HT-29 (cell line): Measurements from ENCODE around the gene EPS8. TPM values are rescaled to one million over a fixed set of nuclear protein-coding genes. Genes with fewer than 3 reads are reported as not detected.

Source experiments
- DNase-seq: peaks from one replicate; pipeline ENCODE4 v3.0.0-alpha.2; 2015; ENCODE audit warnings: low spot score
- total RNA-seq: library from RNA; depleted of rRNA; stranded (reverse); fragments of >200 nt; shearing (Covaris generic); gene quantifications from 2 replicates; pipeline ENCODE4 v1.2.3, GENCODE V29; 2014

EPS8 gene
- total RNA-seq, 1 experiment from 2014 or later = 169 TPM

GRCh38 chr12:15650399-15651128 lies 138.6 kb downstream of the EPS8 start:
- DNase-seq = no peak

DNA sequence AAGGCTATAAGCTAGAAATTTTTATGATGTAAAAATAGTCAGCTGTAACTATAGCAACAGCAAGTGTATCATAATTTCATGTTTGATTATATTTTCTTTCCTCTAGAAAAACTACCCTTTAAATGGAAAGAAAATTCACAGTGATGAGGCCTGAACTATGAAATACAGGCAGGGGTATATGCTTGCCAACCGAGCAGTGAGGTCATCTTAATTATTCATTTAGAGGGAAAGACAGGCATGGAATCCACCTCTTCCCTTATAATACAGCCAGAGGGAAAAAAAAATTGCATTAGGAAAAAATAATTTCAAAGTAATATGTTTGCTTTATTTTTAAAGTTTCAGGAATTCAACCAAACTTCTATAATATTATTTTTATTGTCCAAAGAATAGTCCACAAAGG lies 139.8 kb downstream of the EPS8 start:
- no peak for DNase-seq

- DNase-seq = no peak
These were observed 140.6 kb downstream of the EPS8 start for GRCh38 chr12:15648558-15648957.

DNA sequence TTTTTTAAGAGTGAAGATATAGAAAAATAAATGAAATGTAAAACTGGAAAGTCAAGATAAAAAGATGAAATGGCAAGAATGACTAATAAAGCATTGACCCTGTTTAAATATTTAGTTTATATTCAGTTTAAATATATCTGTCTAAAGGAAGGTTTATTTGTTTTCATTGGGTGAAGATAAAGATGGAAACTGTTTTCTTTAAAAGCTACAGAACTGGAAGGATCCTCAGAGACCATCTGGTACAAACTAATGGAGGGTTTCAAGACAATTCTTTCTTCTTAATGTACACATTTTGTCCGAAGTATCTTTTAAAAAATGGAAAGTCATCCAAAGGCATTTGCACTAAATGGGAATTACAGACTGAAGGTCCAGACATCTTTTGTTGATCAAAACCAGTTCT lies 142.6 kb downstream of the EPS8 start:
- no peak for DNase-seq

- DNase-seq = no peak
These were observed 144.5 kb downstream of the EPS8 start for GRCh38 chr12:15644700-15645099.

GRCh38 chr12:15638231-15638630 lies 151.0 kb downstream of the EPS8 start:
- no peak for DNase-seq

DNA sequence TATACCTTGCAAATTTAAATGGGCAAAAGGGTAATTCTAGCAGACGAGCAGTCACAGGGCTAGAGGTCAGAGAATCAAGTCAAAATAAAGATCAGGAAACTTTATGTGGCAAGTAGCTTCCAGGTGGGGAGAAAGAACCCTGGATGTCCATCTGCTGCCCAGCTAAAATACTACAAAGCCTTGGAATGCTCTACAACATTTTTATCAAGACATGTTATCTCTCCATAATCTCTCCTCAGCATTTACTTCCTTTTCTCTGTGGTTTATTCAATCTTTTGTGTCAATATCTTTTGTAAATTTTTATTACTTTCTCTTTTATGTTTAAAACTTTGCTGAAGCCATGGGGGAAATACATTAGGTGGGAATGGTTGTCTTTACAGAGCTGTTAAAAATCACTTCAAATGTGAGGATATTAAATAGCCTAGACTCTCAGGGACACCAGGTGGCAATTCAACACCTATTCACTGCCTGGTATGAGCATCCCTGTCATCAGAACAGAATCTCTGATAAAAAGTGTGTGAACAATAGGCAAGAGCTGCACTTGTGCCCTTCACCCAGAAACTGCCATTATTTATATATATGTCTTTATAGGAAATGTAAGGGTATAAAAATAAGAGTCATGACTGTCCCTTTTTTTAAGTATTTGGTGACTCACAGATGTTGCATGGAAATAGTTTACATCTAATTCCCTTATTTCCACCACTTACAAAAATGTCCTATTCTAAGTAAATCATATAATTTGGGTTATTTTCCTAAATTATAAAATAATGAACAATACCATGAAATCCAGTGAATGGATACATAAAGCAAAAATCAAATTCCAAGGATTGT lies 152.9 kb downstream of the EPS8 start:
- DNase-seq = peak; percentile 63

DNA sequence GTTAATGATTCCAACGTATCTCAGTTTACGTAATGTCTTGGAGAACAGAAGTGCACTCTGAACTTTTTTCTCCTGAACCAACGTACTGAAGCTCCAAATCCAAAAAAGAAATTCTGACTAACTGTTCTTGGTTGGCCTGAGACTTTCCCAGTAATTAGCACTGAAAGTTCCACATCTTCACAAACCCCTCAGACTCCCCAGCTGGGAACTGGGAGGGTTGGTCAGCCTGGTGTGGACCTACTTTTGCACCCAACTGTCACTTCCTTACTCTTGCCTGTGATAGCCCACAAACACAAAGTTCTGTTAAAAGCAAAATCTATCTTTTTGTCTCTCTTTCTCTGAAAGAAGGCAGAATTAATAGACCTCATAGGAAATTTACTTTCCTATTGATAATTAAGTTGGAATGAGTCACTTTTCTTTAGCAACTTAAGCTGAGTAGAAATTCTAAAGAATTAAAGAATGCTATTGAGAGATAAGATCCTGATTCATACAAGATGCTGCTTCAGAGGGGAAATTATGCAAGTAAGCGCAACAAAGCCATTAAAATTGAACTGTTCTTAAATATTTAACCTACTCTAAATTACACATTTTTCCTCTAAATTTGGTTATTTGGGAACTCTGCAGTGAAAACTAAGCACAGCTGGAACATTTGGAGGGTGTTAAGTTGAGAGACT lies 155.0 kb downstream of the EPS8 start:
- DNase-seq = no peak

- DNase-seq = no peak
These were observed 156.0 kb downstream of the EPS8 start for GRCh38 chr12:15633201-15633600.

DNA sequence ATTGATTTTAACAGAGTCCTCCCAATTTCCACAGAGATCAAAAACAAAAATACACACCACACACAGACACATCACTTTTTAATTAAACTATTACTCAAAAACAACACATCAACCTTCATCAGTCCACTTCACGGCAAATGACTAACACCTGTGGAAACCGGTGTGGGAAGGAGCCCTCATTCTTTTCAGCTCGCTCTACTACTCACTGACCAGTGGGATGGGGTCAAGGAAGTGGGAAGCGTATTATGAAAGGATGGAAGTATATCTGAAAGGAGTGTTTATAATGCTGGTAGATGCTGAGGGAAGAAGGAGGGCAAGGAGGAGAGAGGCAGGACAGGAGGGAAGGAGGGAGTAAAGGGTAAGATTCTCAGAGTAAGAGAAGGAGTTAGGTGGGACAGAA lies 156.5 kb downstream of the EPS8 start:
- no peak for DNase-seq

- DNase-seq = no peak
These were observed 158.0 kb downstream of the EPS8 start for GRCh38 chr12:15631007-15631715.

- peak; percentile 36 for DNase-seq
These were observed 159.4 kb downstream of the EPS8 start for GRCh38 chr12:15629761-15630160.

DNA sequence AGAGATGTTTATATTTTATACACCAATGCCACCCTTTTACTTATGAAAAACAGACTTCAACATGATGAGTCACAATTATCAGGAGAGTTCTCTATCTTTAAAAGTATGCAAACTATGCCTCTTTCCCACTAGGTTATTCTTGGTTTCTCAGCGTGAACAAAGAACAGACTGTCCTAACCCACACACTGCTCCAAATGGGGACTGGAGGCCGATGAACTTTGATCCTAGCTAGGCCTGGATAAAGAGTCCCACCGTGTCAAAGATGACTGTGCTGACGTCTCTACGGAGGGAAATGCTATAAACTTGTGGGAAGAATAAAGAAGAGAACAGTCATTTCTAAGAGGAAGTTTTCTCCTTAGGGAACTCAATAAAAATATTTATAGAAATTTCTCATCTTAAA lies 160.1 kb downstream of the EPS8 start:
- DNase-seq = peak; percentile 94

DNA sequence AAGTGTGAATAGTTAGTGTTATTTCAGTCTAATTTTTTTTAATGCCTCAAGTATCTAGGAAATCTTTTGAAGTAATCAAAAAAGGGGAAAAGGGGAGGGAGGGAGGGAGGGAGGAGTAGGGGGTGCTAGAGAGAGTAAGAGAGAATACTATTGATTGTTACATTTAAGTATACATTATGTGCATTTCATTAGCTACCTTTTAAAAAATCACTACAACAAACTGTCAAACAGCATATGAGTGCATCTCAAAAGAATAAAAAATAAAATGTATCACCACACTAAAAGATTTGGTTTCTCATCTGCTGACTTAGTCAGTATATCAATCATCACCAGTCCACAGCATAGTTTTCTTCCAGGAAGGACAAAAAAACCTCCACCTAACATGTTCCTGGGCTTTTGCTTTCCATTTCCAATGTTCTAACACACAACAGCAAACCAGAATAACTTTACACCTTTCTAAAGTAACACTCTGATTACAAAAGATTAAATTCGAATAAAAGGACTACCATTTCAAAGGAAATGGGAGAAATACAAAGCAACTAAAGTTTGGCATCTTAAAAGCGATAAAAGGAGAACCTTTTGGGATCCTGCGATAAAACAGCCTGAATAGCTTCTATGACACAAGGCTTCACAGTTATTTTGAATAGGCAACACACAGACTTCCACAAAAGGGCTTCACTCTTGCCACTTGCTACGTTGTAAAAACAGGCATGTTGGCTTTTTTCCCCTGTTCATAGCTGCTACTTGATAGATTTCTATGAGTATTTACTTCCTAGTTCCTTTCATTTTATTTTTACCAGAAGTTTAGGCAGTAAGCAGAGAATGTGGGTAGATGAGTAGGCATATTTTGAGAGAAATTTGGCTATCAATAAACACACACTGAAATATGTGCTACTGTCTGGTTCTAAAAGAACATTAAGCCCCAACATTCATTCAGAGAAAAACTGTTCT lies 160.9 kb downstream of the EPS8 start:
- peak; percentile 52 for DNase-seq

GRCh38 chr12:15625075-15625474 lies 164.1 kb downstream of the EPS8 start:
- no peak for DNase-seq

- no peak for DNase-seq
These were observed 168.2 kb downstream of the EPS8 start for GRCh38 chr12:15620741-15621539.

- DNase-seq = peak; percentile 67
These were observed 172.7 kb downstream of the EPS8 start for GRCh38 chr12:15616495-15616894.

- DNase-seq = no peak
These were observed 175.2 kb downstream of the EPS8 start for GRCh38 chr12:15613981-15614380.

- DNase-seq = no peak
These were observed 180.2 kb downstream of the EPS8 start for GRCh38 chr12:15608941-15609340.

GRCh38 chr12:15608406-15608805 lies 180.8 kb downstream of the EPS8 start:
- no peak for DNase-seq
